ENCODE data around the gene TESPA1.
"Not testable (repeated sequence)": the region's sequence is repeated elsewhere in the genome, so short reads cannot be mapped to it uniquely, and the experiment has no call there.

TESPA1 gene, protein sequence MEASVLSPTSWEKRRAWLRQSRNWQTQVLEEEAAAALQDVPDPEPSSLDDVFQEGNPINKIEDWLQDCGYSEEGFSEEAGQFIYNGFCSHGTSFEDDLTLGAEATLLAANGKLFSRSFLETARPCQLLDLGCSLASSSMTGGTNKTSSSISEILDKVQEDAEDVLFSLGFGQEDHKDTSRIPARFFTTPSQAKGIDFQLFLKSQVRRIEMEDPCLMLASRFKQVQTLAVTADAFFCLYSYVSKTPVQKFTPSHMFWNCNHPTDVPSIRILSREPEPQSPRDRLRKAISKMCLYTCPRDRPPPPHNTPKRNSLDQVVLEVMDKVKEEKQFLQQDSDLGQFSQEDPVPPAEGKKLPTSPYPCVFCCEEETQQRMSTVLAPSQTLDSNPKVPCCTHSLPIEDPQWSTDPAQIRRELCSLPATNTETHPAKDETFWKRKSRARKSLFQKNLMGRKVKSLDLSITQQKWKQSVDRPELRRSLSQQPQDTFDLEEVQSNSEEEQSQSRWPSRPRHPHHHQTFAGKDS

GRCh38 chr12:54984658-54985376, at the start of gene TESPA1:
Gene TESPA1 (minus strand): TSS chr12:54984762. CDS start chr12:54974562, 10,200 bp downstream.
- DNase-seq = peak; percentile 78

- DNase-seq = no peak
These were observed 49.7 kb upstream of the TESPA1 start for GRCh38 chr12:55034218-55034617.

GRCh38 chr12:55025508-55025907, 40.9 kb upstream of the TESPA1 start:
- DNase-seq = no peak

GRCh38 chr12:55024575-55024974, 40.0 kb upstream of the TESPA1 start:
- DNase-seq = no peak

GRCh38 chr12:55019784-55020183, 35.2 kb upstream of the TESPA1 start, which contains the start of gene NEUROD4:
Gene NEUROD4 (plus strand): TSS chr12:55019974. CDS start chr12:55026440, 6,466 bp downstream.
- DNase-seq = peak; percentile 12

GRCh38 chr12:55017416-55017925, 32.9 kb upstream of the TESPA1 start:
- DNase-seq = no peak

DNA sequence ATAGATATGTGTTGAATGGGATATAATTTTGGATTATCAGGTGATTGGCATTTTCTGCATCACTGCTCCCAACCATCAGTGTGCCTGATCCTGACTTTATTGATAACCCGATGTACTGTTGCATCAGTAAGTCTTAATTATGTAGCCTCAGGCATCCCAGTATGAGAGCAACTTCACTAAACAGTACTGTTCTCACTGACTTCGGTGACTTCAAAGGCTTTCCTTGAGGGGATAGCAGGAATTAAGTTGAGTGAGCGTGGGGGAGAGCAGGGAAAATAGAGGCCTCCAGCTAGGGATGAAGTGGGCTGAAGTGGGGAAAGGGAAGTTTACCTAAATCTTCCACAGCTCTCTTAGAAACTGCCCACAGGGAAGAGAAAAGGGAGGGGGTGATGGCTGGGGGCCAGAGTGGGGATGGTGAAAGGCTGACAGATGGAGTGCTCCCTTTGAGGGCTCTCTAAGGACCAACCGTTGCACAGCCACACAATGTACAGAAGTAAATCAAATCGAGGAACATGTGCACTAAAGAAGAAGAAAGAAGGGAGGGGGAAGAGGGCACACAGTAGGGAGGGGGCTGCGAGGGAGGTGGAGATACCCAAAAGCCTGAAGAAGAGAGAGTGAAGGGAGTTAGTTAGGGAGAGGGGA, 24.5 kb upstream of the TESPA1 start:
- no peak for DNase-seq

GRCh38 chr12:55002355-55002754, 17.8 kb upstream of the TESPA1 start:
- DNase-seq = no peak

DNA sequence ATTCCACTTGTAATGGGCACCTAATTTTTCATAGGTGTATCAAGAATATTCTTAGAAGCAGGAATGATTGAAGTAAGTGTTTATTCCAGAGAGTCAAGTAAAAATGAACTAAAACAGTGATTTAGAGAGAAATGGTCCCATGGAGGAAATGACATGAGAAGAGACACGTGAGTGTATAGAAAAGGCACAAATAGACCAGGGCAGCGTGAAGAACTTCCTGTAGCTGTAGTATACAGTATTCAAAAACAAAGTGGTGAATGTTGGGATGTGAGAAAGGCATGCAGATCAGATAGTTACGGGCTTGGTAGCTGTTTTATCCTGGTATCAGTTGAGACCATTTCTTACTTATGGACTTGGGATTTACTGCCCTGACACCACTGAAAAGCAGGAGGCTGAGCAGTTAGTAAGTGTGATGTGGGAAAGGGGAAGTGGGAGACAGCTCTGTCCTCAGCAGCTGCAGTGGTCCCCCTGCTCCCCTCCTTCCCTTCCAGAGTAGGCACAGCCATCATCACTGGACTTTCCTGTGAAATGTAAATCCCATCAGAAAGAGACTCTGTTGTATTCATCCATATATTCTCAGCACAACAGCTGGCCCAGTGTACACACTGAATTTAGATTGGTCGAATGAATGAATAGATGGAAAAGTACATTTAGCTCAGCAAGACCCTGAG, 16.8 kb upstream of the TESPA1 start:
- no peak for DNase-seq

- DNase-seq = no peak
These were observed 14.5 kb upstream of the TESPA1 start for GRCh38 chr12:54998958-54999510.

DNA sequence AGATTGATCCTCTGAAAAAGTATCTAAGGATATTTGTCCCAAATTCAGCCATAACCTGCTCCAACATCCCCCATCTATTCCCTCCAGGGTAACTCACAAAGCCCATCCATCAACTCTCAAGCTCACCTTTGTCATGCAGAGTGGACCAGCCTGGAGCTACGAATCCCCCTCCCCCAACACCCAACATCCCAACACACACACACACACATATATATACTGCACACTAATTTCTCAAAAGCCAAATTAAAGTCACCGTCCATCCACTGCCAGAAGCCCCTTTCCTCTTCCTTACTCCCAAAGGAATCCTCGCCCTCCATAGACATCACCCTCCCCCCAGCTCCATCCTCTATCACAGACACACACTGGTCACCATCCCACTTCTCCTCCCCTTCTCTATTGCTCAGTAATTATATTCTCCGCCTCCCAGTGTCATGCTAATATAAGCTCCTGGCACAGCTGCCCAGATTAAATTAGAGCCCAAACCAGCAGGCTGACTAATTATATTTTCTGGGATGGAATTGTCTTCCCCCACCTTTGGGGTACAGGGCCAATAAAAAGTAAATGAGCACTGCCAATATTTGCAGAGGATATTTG, 13.5 kb upstream of the TESPA1 start:
- no peak for DNase-seq

- DNase-seq = no peak
These were observed 11.6 kb upstream of the TESPA1 start for GRCh38 chr12:54996205-54996604.

GRCh38 chr12:54993181-54993835, 8.7 kb upstream of the TESPA1 start:
- DNase-seq = peak; percentile 51

GRCh38 chr12:54991991-54992375, 7.4 kb upstream of the TESPA1 start:
- DNase-seq = no peak

GRCh38 chr12:54991161-54991990, 6.8 kb upstream of the TESPA1 start:
- no peak for DNase-seq

- no peak for DNase-seq
These were observed 5.3 kb upstream of the TESPA1 start for GRCh38 chr12:54989829-54990228.

DNA sequence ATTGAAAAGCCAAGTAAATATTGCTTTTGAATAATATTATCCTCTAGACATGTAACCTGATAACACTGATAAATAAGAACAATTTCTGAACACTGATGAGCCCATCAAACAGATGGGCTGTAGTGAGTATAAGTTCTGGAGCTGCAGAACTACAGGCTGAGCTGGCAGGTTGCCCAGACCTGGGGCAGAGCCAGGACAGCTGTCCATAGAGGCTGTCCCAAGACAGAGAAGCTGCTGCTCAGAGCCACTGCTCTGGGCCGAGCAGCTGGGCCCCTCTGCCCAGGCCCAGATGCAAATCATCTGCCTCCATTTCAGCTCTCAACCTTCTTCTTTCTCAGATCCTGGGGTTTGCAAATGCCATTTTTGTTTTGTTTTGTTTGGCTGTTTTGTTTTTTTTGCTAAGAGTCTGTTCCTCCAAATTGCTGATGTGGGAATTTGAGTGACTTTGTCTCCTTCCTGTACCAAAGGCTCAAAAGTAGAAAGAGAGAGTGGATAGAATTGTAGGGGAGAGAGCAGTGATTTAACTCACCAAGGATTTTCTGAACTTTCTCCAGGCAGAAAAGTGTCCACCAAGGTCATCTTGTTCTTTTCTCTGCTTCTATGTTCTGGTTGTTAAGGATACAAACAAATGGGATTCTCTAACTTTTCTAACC, 4.0 kb upstream of the TESPA1 start:
- DNase-seq = no peak

- DNase-seq = no peak
These were observed 3.2 kb upstream of the TESPA1 start for GRCh38 chr12:54987611-54988231.

GRCh38 chr12:54986773-54987172, 2.2 kb upstream of the TESPA1 start:
- not testable (repeated sequence) for DNase-seq
